HG03175 (cell line): ENCODE data around the gene PKHD1.
"Not testable (repeated sequence)": the region's sequence is repeated elsewhere in the genome, so short reads cannot be mapped to it uniquely, and the experiment has no call there.

Experiments
- ATAC-seq: cut with Tn5 transposase; IDR thresholded peaks from one replicate; pipeline ENCODE4 v1.9.1; 2021; ENCODE audit warnings: mild to moderate bottlenecking, moderate library complexity; ENCODE audit not compliant: unreplicated experiment

PKHD1 gene

GRCh38 chr6:51996296-51996947 is 91.0 kb downstream of the PKHD1 start:
- ATAC-seq = peak; percentile 97

- ATAC-seq = no peak
Observed at GRCh38 chr6:51995214-51995755, 92.1 kb downstream of the PKHD1 start.

GRCh38 chr6:51992876-51993275 is 94.5 kb downstream of the PKHD1 start:
- ATAC-seq = no peak

- no peak for ATAC-seq
Observed at GRCh38 chr6:51989789-51990188, 97.6 kb downstream of the PKHD1 start.

- no peak for ATAC-seq
Observed at GRCh38 chr6:51986864-51987263, 100.5 kb downstream of the PKHD1 start.

GRCh38 chr6:51983564-51983963 is 103.8 kb downstream of the PKHD1 start:
- ATAC-seq = no peak

GRCh38 chr6:51982695-51983094 is 104.7 kb downstream of the PKHD1 start:
- not testable (repeated sequence) for ATAC-seq

- no peak for ATAC-seq
Observed at GRCh38 chr6:51976374-51976773, 111.0 kb downstream of the PKHD1 start.

GRCh38 chr6:51972659-51973058 is 114.8 kb downstream of the PKHD1 start:
- no peak for ATAC-seq

- no peak for ATAC-seq
Observed at GRCh38 chr6:51968265-51968664, 119.1 kb downstream of the PKHD1 start.

GRCh38 chr6:51965222-51965801 is 122.1 kb downstream of the PKHD1 start:
- ATAC-seq = no peak

- ATAC-seq = no peak
Observed at GRCh38 chr6:51963980-51964379, 123.4 kb downstream of the PKHD1 start.

GRCh38 chr6:51962354-51962753 is 125.1 kb downstream of the PKHD1 start:
- ATAC-seq = no peak

- ATAC-seq = no peak
Observed at GRCh38 chr6:51960419-51960818, 127.0 kb downstream of the PKHD1 start.

GRCh38 chr6:51959744-51960383 is 127.5 kb downstream of the PKHD1 start:
- peak; percentile 94 for ATAC-seq

GRCh38 chr6:51954681-51955080 is 132.7 kb downstream of the PKHD1 start:
- ATAC-seq = no peak

GRCh38 chr6:51953246-51953645 is 134.2 kb downstream of the PKHD1 start:
- no peak for ATAC-seq

- ATAC-seq = no peak
Observed at GRCh38 chr6:51951924-51952323, 135.5 kb downstream of the PKHD1 start.

GRCh38 chr6:51949526-51949925 is 137.9 kb downstream of the PKHD1 start:
- ATAC-seq = no peak

- ATAC-seq = not testable (repeated sequence)
Observed at GRCh38 chr6:51939695-51940094, 147.7 kb downstream of the PKHD1 start.

- ATAC-seq = no peak
Observed at GRCh38 chr6:51936531-51937290, 150.7 kb downstream of the PKHD1 start.
